GM23338 (cell line): ENCODE data around the gene ABCB6. TPM values are rescaled to one million over a fixed set of nuclear protein-coding genes. Genes with fewer than 3 reads are reported as not detected.
A peak's percentile ranks its signal among the peaks of the same experiment; 100 is the strongest.

ENCODE experiments used
- ATAC-seq: fragments of 200-7000 bp; cut with Tn5 transposase; 3 replicates; pipeline ENCODE4 v1.9.1; 2020
- DNase-seq: peaks from one replicate; pipeline ENCODE4 v3.0.0-alpha.2; 2015; ENCODE audit warnings: low spot score
- H2AFZ ChIP-seq: fragments of 200-600 bp; sonication (generic); 2 replicates; pipeline ENCODE4 v1.8.0; 2016; ENCODE audit warnings: antibody characterized with exemption, mild to moderate bottlenecking, moderate library complexity
- H3F3A ChIP-seq: fragments of 200-600 bp; sonication (generic); replicated peaks from 2 replicates; pipeline ENCODE4 v1.8.0; 2017; ENCODE audit warnings: antibody characterized with exemption, mixed run types, low read depth
- H3K27ac ChIP-seq: fragments of 200-600 bp; sonication (generic); 2 replicates; pipeline ENCODE4 v1.6.1; 2016; ENCODE audit warnings: low read depth
- H3K27me3 ChIP-seq: fragments of 200-600 bp; sonication (generic); 2 replicates; pipeline ENCODE4 v1.8.0; 2016; ENCODE audit warnings: mild to moderate bottlenecking, mixed run types, moderate library complexity; ENCODE audit not compliant: insufficient read depth
- H3K36me3 ChIP-seq: fragments of 200-600 bp; sonication (generic); 2 replicates; pipeline ENCODE4 v1.8.0; 2016; ENCODE audit warnings: mild to moderate bottlenecking; ENCODE audit not compliant: insufficient read depth
- H3K4me1 ChIP-seq: fragments of 200-600 bp; sonication (generic); 2 replicates; pipeline ENCODE4 v1.8.0; 2016; ENCODE audit warnings: mild to moderate bottlenecking, moderate library complexity; ENCODE audit not compliant: insufficient read depth
- H3K4me2 ChIP-seq: fragments of 200-600 bp; sonication (generic); 2 replicates; pipeline ENCODE4 v1.7.1; 2017; ENCODE audit warnings: mixed run types
- H3K4me3 ChIP-seq: fragments of 200-600 bp; sonication (generic); 2 replicates; pipeline ENCODE4 v1.6.1; 2016; ENCODE audit warnings: mixed run types
- H3K79me2 ChIP-seq: fragments of 200-600 bp; sonication (generic); replicated peaks from 2 replicates; pipeline ENCODE4 v1.8.0; 2017; ENCODE audit warnings: mild to moderate bottlenecking; ENCODE audit not compliant: insufficient read depth
- H3K9me2 ChIP-seq: fragments of 200-600 bp; sonication (generic); 2 replicates; pipeline ENCODE4 v1.8.0; 2017; ENCODE audit not compliant: insufficient read depth
- H4K20me1 ChIP-seq: fragments of 200-600 bp; sonication (generic); replicated peaks from 2 replicates; pipeline ENCODE4 v1.8.0; 2017; ENCODE audit warnings: mild to moderate bottlenecking; ENCODE audit not compliant: insufficient read depth
- H3K27ac Mint-ChIP-seq: 2 replicates; pipeline ENCODE4 v1.8.0; 2020; ENCODE audit warnings: inconsistent platforms, mild to moderate bottlenecking, moderate library complexity, mixed read lengths
- H3K27me3 Mint-ChIP-seq: 3 replicates; pipeline ENCODE4 v1.8.0; 2022; ENCODE audit warnings: low read depth, mild to moderate bottlenecking, moderate library complexity, mixed read lengths, inconsistent platforms; ENCODE audit not compliant: insufficient read depth, poor library complexity
- H3K36me3 Mint-ChIP-seq: 3 replicates; pipeline ENCODE4 v1.8.0; 2021; ENCODE audit warnings: low read depth, mild to moderate bottlenecking, inconsistent platforms, moderate library complexity, mixed read lengths
- H3K4me1 Mint-ChIP-seq: 3 replicates; pipeline ENCODE4 v1.8.0; 2020; ENCODE audit warnings: mild to moderate bottlenecking, inconsistent platforms, mixed read lengths
- H3K4me3 Mint-ChIP-seq: 3 replicates; pipeline ENCODE4 v1.8.0; 2021; ENCODE audit warnings: moderate library complexity, mild to moderate bottlenecking, inconsistent platforms, mixed read lengths
- H3K9me3 Mint-ChIP-seq: 3 replicates; pipeline ENCODE4 v1.8.0; 2020; ENCODE audit warnings: moderate library complexity, mild to moderate bottlenecking, inconsistent platforms, mixed read lengths
- EZH2 ChIP-seq: fragments of 200-600 bp; sonication (generic); IDR thresholded peaks from one replicate; pipeline ENCODE4 v1.8.0; 2017; ENCODE audit warnings: antibody characterized with exemption, mild to moderate bottlenecking, low read depth; ENCODE audit not compliant: unreplicated experiment
- JUNB ChIP-seq: IDR thresholded peaks from one replicate; pipeline ENCODE4 v1.6.1; 2016; ENCODE audit warnings: antibody characterized with exemption; ENCODE audit not compliant: unreplicated experiment
- POLR2AphosphoS5 ChIP-seq: IDR thresholded peaks from 2 replicates; pipeline ENCODE4 v1.6.1; 2016; ENCODE audit warnings: antibody characterized with exemption, low read depth
- ZNF114 ChIP-seq: fragments of 250-450 bp; sonication (Bioruptor Pico); IDR thresholded peaks from 2 replicates; pipeline ENCODE4 v1.5.0; 2020; ENCODE audit warnings: mild to moderate bottlenecking, moderate library complexity
- polyA plus RNA-seq: library from polyadenylated mRNA; unstranded; fragments of >200 nt; fragmentation: Nextera tagmentation; extraction: Ambion mirVana; gene quantifications from 2 replicates; pipeline ENCODE4 v1.2.1, GENCODE V29; 2016
- total RNA-seq: library from RNA; depleted of rRNA; stranded (reverse); fragments of >200 nt; shearing (Covaris generic); gene quantifications from 2 replicates; pipeline ENCODE4 v1.2.3, GENCODE V29; 2014
- TF ChIP-seq, protein P1 (sequence below), 2 experiments: fragments of 200-600 bp in 1 of 2; sonication (generic) in 1 of 2; conservative IDR thresholded peaks; 2 replicates each; pipeline versions ENCODE4 v1.5.1 to v1.6.1; 2016 to 2017; ENCODE audit warnings: antibody characterized with exemption in 2 of 2, low read depth in 2 of 2, mild to moderate bottlenecking in 2 of 2, moderate library complexity in 1 of 2

Gene ABCB6
- total and polyA plus RNA-seq, 2 experiments from 2014 or later, result 26.2 to 35.1 TPM

DNA sequence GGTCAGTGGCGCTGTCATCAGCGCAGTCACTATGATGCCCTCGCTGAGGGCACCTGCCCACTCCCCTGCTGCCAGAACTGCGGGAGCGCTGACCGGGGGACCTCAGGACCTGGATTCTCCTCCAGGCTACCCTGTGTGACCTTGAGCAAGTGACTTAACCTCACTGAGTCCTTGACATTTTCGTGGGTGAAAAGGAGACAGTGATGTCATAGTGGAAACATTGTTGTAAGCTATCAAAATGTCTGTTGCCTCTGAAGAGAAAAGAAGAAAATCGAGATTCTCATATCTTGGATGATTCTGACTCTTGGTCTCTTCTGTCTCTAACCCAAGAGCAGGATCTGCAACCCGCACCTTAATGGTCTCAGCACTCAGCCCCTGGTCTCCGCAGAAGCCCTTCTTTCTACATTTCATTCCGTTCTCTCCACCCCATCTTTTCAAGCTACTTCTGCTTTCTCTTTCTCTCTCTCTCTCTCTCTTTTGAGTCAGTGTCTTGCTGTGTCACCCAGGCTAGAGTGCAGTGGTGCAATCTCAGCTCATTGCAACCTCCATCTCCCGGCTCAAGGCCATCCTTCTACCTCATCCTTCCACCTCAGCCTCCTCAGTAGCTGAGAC is 35.9 kb upstream of the ABCB6 start:
- H3K4me1 ChIP-seq, result peaks cover 7% of the 10 kb centered on the region; the same call in 1 of the 2 replicates
- no peaks in the 10 kb centered on the region for H4K20me1 ChIP-seq
- H3K9me3 Mint-ChIP-seq, result no peaks in the 10 kb centered on the region
- no peaks in the 10 kb centered on the region; the same call in 1 of the 2 replicates for H3F3A ChIP-seq
- H3K36me3 ChIP-seq, result peaks cover 3% of the 10 kb centered on the region; the same call in 1 of the 2 replicates
- TF ChIP-seq EZH2, result peak; percentile 32
- TF ChIP-seq, protein P1, sequence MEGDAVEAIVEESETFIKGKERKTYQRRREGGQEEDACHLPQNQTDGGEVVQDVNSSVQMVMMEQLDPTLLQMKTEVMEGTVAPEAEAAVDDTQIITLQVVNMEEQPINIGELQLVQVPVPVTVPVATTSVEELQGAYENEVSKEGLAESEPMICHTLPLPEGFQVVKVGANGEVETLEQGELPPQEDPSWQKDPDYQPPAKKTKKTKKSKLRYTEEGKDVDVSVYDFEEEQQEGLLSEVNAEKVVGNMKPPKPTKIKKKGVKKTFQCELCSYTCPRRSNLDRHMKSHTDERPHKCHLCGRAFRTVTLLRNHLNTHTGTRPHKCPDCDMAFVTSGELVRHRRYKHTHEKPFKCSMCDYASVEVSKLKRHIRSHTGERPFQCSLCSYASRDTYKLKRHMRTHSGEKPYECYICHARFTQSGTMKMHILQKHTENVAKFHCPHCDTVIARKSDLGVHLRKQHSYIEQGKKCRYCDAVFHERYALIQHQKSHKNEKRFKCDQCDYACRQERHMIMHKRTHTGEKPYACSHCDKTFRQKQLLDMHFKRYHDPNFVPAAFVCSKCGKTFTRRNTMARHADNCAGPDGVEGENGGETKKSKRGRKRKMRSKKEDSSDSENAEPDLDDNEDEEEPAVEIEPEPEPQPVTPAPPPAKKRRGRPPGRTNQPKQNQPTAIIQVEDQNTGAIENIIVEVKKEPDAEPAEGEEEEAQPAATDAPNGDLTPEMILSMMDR (conservative IDR thresholded peaks at IDR 0.05; ENCODE audit: low read depth in 2 of 2), result no peak
- peak overlapping the region; percentile 96 for H3K4me2 ChIP-seq
- H3K27ac Mint-ChIP-seq, result no peak overlapping the region
- peak overlapping the region; percentile 74 for H3K4me3 ChIP-seq
- peak overlapping the region; percentile 84; the same call in 1 of the 2 replicates for H2AFZ ChIP-seq
- H3K79me2 ChIP-seq, result no peaks in the 10 kb centered on the region
- peaks cover 23% of the 10 kb centered on the region for H3K36me3 Mint-ChIP-seq
- DNase-seq (no peak), ATAC-seq (no peak)
- peaks cover 39% of the 10 kb centered on the region for H3K27me3 Mint-ChIP-seq
- peaks cover 48% of the 10 kb centered on the region for H3K27me3 ChIP-seq
- H3K4me3 Mint-ChIP-seq, result peak overlapping the region; percentile 53
- peaks cover 29% of the 10 kb centered on the region for H3K4me1 Mint-ChIP-seq
- H3K27ac ChIP-seq, result no peak overlapping the region
- no peaks in the 10 kb centered on the region for H3K9me2 ChIP-seq

- H3K4me1 Mint-ChIP-seq, result peaks cover 36% of the 10 kb centered on the region
- Histone ChIP-seq H3K4me3 (peak within 1 kb of the TSS; percentile 74), H3K9me2 (no peaks in the 10 kb centered on the region), H3F3A (no peaks in the 10 kb centered on the region; the same call in 1 of the 2 replicates), H2AFZ (peak within 1 kb of the TSS; percentile 84), H3K4me1 (peaks cover 7% of the 10 kb centered on the region; the same call in 1 of the 2 replicates), H4K20me1 (no peaks in the 10 kb centered on the region), H3K79me2 (no peaks in the 10 kb centered on the region), H3K4me2 (peak within 1 kb of the TSS; percentile 96), H3K36me3 (peaks cover 3% of the 10 kb centered on the region; the same call in 1 of the 2 replicates), H3K27ac (no peak within 1 kb of the TSS), H3K27me3 (peaks cover 48% of the 10 kb centered on the region)
- DNase-seq (peak; percentile 86), ATAC-seq (peak; percentile 78)
- peak within 1 kb of the TSS; percentile 77 for H3K27ac Mint-ChIP-seq
- peak within 1 kb of the TSS; percentile 85 for H3K4me3 Mint-ChIP-seq
- TF ChIP-seq POLR2AphosphoS5 (peak; percentile 91), JUNB (no peak), ZNF114 (CRISPR knock-in tag) (no peak)
- peaks cover 30% of the 10 kb centered on the region for H3K36me3 Mint-ChIP-seq
- peaks cover 39% of the 10 kb centered on the region for H3K27me3 Mint-ChIP-seq
- no peaks in the 10 kb centered on the region for H3K9me3 Mint-ChIP-seq
These were observed 35.2 kb upstream of the ABCB6 start, which contains the start of gene TUBA4A for GRCh38 chr2:219253753-219254589. Gene TUBA4A, minus strand, starts transcription at chr2:219253918. Its CDS starts 60 bp downstream, at chr2:219253858.
